HEK293 (cell line): ENCODE measurements around the gene NEFH.

ENCODE experiments used
- CTCF ChIA-PET: fragments of 350-600 bp; formaldehyde crosslinking; extraction: SDS; loops from one replicate; lab custom pipeline; 2021; ENCODE audit warnings: antibody characterized with exemption; lab: Yijun Ruan, JAX
- POLR2A ChIA-PET: fragments of 300-600 bp; formaldehyde crosslinking; extraction: SDS; loops from one replicate; lab custom pipeline; 2020; ENCODE audit warnings: antibody characterized with exemption, inconsistent platforms; lab: Yijun Ruan, JAX
- H3K27ac ChIP-seq: fragments of 200-500 bp; sonication (Bioruptor generic); 2 replicates; pipeline ENCODE4 v1.5.1; 2014; ENCODE audit warnings: low read depth, low read length, control low read depth, inconsistent platforms; ENCODE audit errors: extremely low read depth
- H3K36me3 ChIP-seq, 2 experiments: fragments of 200-500 bp in 1 of 2; sonication (Bioruptor generic) in 1 of 2; 1 replicate in 1 of 2; 2 replicates in 1 of 2; pipeline ENCODE4 v1.5.1; 2014 to 2017; ENCODE audit warnings: inconsistent platforms in 2 of 2, low read length in 2 of 2; ENCODE audit not compliant: control insufficient read depth in 2 of 2, insufficient read depth in 1 of 2
- H3K4me1 ChIP-seq: fragments of 200-500 bp; sonication (Bioruptor generic); 2 replicates; pipeline ENCODE4 v1.5.1; 2014; ENCODE audit warnings: mild to moderate bottlenecking, low read length, inconsistent platforms; ENCODE audit not compliant: control insufficient read depth, insufficient read depth
- H3K4me3 ChIP-seq: 2 replicates; pipeline ENCODE4 v1.5.1; 2011; ENCODE audit warnings: low read depth, mild to moderate bottlenecking, control low read depth, low read length, moderate library complexity
- H3K9me3 ChIP-seq: fragments of 200-500 bp; sonication (Bioruptor generic); 2 replicates; pipeline ENCODE4 v1.5.1; 2014; ENCODE audit warnings: low read depth, low read length, inconsistent platforms; ENCODE audit not compliant: control insufficient read depth, insufficient read depth
- BCL11B ChIP-seq: fragments of 450-650 bp; formaldehyde crosslinking; IDR thresholded peaks from 2 replicates; pipeline ENCODE4 v1.5.1; 2016; ENCODE audit warnings: low read depth, missing biosample characterization, missing genetic modification characterization
- GLI2 ChIP-seq: fragments of 450-650 bp; formaldehyde crosslinking; IDR thresholded peaks from 2 replicates; pipeline ENCODE4; 2017; ENCODE audit warnings: missing biosample characterization, missing genetic modification characterization, low read depth, borderline replicate concordance
- HOXD13 ChIP-seq: sonication (generic); formaldehyde crosslinking; IDR thresholded peaks from 2 replicates; pipeline ENCODE4 v1.8.0; 2022; ENCODE audit warnings: missing genetic modification reagents, borderline replicate concordance
- KLF16 ChIP-seq: fragments of 450-650 bp; formaldehyde crosslinking; IDR thresholded peaks from 2 replicates; pipeline ENCODE4 v1.5.1; 2017; ENCODE audit warnings: missing biosample characterization, missing genetic modification characterization
- PATZ1 ChIP-seq: fragments of 450-650 bp; formaldehyde crosslinking; IDR thresholded peaks from 2 replicates; pipeline ENCODE4 v1.5.1; 2016; ENCODE audit warnings: missing biosample characterization, missing genetic modification characterization
- PRDM10 ChIP-seq: fragments of 450-650 bp; formaldehyde crosslinking; IDR thresholded peaks from 2 replicates; pipeline ENCODE4 v1.5.1; 2016; ENCODE audit warnings: missing biosample characterization, missing genetic modification characterization
- ZBTB1 ChIP-seq: fragments of 450-650 bp; formaldehyde crosslinking; IDR thresholded peaks from 2 replicates; pipeline ENCODE4 v1.5.1; 2016; ENCODE audit warnings: missing biosample characterization, missing genetic modification characterization
- ZBTB8A ChIP-seq: fragments of 450-650 bp; formaldehyde crosslinking; IDR thresholded peaks from 2 replicates; pipeline ENCODE4 v1.5.1; 2016; ENCODE audit warnings: missing biosample characterization, missing genetic modification characterization
- ZNF155 ChIP-seq: fragments of 450-650 bp; formaldehyde crosslinking; IDR thresholded peaks from 2 replicates; pipeline ENCODE4 v1.5.1; 2016; ENCODE audit warnings: missing biosample characterization, missing genetic modification characterization
- ZNF266 ChIP-seq: fragments of 450-650 bp; formaldehyde crosslinking; IDR thresholded peaks from 2 replicates; pipeline ENCODE4 v1.5.1; 2016; ENCODE audit warnings: missing biosample characterization, missing genetic modification characterization, low read depth
- ZNF530 ChIP-seq: fragments of 450-650 bp; formaldehyde crosslinking; IDR thresholded peaks from 2 replicates; pipeline ENCODE4 v1.5.1; 2016; ENCODE audit warnings: low read depth, missing biosample characterization, missing genetic modification characterization
- ZNF600 ChIP-seq: fragments of 450-650 bp; formaldehyde crosslinking; IDR thresholded peaks from 2 replicates; pipeline ENCODE4 v1.5.1; 2016; ENCODE audit warnings: missing biosample characterization, missing genetic modification characterization
- ZNF610 ChIP-seq: fragments of 450-650 bp; formaldehyde crosslinking; IDR thresholded peaks from 2 replicates; pipeline ENCODE4 v1.5.1; 2016; ENCODE audit warnings: missing biosample characterization, missing genetic modification characterization, borderline replicate concordance
- ZNF677 ChIP-seq: fragments of 450-650 bp; IDR thresholded peaks from 2 replicates; pipeline ENCODE4 v1.5.0; 2018; ENCODE audit warnings: missing biosample characterization, mild to moderate bottlenecking, missing genetic modification characterization, moderate library complexity
- ZNF785 ChIP-seq: fragments of 450-650 bp; formaldehyde crosslinking; IDR thresholded peaks from 2 replicates; pipeline ENCODE4 v1.5.1; 2016; ENCODE audit warnings: missing biosample characterization, missing genetic modification characterization
- ZNF792 ChIP-seq: fragments of 450-650 bp; formaldehyde crosslinking; IDR thresholded peaks from 2 replicates; pipeline ENCODE4 v1.5.1; 2016; ENCODE audit warnings: missing biosample characterization, missing genetic modification characterization
- TF ChIP-seq, protein P1 (sequence below): fragments of 450-650 bp; formaldehyde crosslinking; IDR thresholded peaks from 2 replicates; pipeline ENCODE4 v1.5.1; 2016; ENCODE audit warnings: missing biosample characterization, missing genetic modification characterization
- TF ChIP-seq, protein P2 (sequence below): fragments of 450-650 bp; formaldehyde crosslinking; IDR thresholded peaks from 2 replicates; pipeline ENCODE4 v1.5.1; 2016; ENCODE audit warnings: missing biosample characterization, missing genetic modification characterization, low read depth
- TF ChIP-seq, protein P3 (sequence below): fragments of 450-650 bp; formaldehyde crosslinking; IDR thresholded peaks from 2 replicates; pipeline ENCODE4 v1.5.1; 2016; ENCODE audit warnings: missing biosample characterization, missing genetic modification characterization

Gene NEFH

GRCh38 chr22:29459773-29460172 is 20.2 kb upstream of the NEFH start (continued):
- TF ChIP-seq HOXD13 (CRISPR knock-in tag) = no peak

GRCh38 chr22:29461263-29461662 is 18.8 kb upstream of the NEFH start:
- TF ChIP-seq BCL11B (no peak), ZNF600 (no peak), ZNF530 (tag by site-specific recombination) (no peak), GLI2 (tag by site-specific recombination) (no peak), ZBTB8A (tag by site-specific recombination) (no peak), KLF16 (tag by site-specific recombination) (no peak), ZBTB1 (no peak), ZNF785 (tag by site-specific recombination) (no peak)
- TF ChIP-seq, protein P1, sequence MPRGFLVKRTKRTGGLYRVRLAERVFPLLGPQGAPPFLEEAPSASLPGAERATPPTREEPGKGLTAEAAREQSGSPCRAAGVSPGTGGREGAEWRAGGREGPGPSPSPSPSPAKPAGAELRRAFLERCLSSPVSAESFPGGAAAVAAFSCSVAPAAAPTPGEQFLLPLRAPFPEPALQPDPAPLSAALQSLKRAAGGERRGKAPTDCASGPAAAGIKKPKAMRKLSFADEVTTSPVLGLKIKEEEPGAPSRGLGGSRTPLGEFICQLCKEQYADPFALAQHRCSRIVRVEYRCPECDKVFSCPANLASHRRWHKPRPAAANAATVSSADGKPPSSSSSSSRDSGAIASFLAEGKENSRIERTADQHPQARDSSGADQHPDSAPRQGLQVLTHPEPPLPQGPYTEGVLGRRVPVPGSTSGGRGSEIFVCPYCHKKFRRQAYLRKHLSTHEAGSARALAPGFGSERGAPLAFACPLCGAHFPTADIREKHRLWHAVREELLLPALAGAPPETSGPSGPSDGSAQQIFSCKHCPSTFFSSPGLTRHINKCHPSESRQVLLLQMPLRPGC (tag by site-specific recombination) = no peak
- TF ChIP-seq, protein P2, sequence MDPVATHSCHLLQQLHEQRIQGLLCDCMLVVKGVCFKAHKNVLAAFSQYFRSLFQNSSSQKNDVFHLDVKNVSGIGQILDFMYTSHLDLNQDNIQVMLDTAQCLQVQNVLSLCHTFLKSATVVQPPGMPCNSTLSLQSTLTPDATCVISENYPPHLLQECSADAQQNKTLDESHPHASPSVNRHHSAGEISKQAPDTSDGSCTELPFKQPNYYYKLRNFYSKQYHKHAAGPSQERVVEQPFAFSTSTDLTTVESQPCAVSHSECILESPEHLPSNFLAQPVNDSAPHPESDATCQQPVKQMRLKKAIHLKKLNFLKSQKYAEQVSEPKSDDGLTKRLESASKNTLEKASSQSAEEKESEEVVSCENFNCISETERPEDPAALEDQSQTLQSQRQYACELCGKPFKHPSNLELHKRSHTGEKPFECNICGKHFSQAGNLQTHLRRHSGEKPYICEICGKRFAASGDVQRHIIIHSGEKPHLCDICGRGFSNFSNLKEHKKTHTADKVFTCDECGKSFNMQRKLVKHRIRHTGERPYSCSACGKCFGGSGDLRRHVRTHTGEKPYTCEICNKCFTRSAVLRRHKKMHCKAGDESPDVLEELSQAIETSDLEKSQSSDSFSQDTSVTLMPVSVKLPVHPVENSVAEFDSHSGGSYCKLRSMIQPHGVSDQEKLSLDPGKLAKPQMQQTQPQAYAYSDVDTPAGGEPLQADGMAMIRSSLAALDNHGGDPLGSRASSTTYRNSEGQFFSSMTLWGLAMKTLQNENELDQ (tag by site-specific recombination) = no peak
- Histone ChIP-seq H3K4me1 (no peaks in the 10 kb centered on the region), H3K9me3 (no peaks in the 10 kb centered on the region), H3K4me3 (no peak overlapping the region), H3K36me3 (no peaks in the 10 kb centered on the region), H3K27ac (no peak overlapping the region)
- CTCF ChIA-PET = interaction anchor here (0.6 to 1.2 kb wide), 3 partner anchors 8 to 1150 kb away, joined by 3 to 6 read pairs (median 6); no protein-coding TSS in a partner anchor
- POLR2A ChIA-PET = interaction anchor here (0.7 kb wide), 1 partner anchor 36 kb away, joined by 3 read pairs; no protein-coding TSS in a partner anchor

- POLR2A ChIA-PET = no interaction called here
- no peak for TF ChIP-seq ZNF610 (tag by site-specific recombination)
- peak; percentile 99 for TF ChIP-seq ZNF677 (tag by site-specific recombination)
- TF ChIP-seq, all 188 proteins: peak for 1
- no peaks in the 10 kb centered on the region for H3K36me3 ChIP-seq
- no peaks in the 10 kb centered on the region for H3K4me1 ChIP-seq
- CTCF ChIA-PET = no interaction called here
- H3K27ac ChIP-seq = no peak overlapping the region
- H3K4me3 ChIP-seq = no peak overlapping the region
- no peaks in the 10 kb centered on the region for H3K9me3 ChIP-seq
Observed at GRCh38 chr22:29463629-29464028, 16.4 kb upstream of the NEFH start.

DNA sequence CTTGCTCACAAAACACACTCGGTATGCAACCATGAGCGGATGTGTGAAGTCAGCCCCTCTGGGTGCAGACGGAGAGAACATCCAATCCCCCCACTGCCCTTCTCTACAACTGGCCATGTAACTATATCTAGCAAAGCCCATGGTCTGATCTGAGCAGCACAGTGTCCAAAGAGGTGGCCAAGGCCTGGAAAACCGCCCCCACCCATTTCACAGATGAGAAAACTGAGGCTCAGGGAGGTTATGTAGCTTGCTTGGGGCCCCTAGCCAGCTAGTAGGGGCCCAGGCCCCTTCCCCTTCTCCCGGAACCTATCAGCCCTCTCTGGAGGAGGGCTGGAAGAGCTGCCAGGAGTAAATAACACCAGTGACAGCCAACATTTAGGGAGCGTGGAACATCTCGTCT is 15.4 kb upstream of the NEFH start:
- ChIA-PET CTCF (interaction anchor here (0.9 kb wide), 1 partner anchor 63 kb away, joined by 4 read pairs; no protein-coding TSS in a partner anchor), POLR2A (interaction anchor here (0.7 kb wide), 1 partner anchor 89 kb away, joined by 3 read pairs; the partner anchor contains the start of gene THOC5)
- Histone ChIP-seq H3K4me1 (no peaks in the 10 kb centered on the region), H3K9me3 (no peaks in the 10 kb centered on the region), H3K27ac (no peak overlapping the region), H3K36me3 (no peaks in the 10 kb centered on the region), H3K4me3 (no peak overlapping the region)
- no peak for TF ChIP-seq ZNF266 (tag by site-specific recombination)
- TF ChIP-seq, protein P3, sequence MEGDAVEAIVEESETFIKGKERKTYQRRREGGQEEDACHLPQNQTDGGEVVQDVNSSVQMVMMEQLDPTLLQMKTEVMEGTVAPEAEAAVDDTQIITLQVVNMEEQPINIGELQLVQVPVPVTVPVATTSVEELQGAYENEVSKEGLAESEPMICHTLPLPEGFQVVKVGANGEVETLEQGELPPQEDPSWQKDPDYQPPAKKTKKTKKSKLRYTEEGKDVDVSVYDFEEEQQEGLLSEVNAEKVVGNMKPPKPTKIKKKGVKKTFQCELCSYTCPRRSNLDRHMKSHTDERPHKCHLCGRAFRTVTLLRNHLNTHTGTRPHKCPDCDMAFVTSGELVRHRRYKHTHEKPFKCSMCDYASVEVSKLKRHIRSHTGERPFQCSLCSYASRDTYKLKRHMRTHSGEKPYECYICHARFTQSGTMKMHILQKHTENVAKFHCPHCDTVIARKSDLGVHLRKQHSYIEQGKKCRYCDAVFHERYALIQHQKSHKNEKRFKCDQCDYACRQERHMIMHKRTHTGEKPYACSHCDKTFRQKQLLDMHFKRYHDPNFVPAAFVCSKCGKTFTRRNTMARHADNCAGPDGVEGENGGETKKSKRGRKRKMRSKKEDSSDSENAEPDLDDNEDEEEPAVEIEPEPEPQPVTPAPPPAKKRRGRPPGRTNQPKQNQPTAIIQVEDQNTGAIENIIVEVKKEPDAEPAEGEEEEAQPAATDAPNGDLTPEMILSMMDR (tag by site-specific recombination) = no peak
- no peak for TF ChIP-seq ZNF155 (tag by site-specific recombination)
- no peak for TF ChIP-seq PRDM10 (tag by site-specific recombination)
- no peak for TF ChIP-seq ZNF792 (tag by site-specific recombination)
- no peak for TF ChIP-seq PATZ1
